ENCODE data around the gene CTSC. TPM values are rescaled to one million over a fixed set of nuclear protein-coding genes. Genes with fewer than 3 reads are reported as not detected.

The CTSC gene
- total RNA-seq, 1 donor from 2014 or later = 109 TPM

DNA sequence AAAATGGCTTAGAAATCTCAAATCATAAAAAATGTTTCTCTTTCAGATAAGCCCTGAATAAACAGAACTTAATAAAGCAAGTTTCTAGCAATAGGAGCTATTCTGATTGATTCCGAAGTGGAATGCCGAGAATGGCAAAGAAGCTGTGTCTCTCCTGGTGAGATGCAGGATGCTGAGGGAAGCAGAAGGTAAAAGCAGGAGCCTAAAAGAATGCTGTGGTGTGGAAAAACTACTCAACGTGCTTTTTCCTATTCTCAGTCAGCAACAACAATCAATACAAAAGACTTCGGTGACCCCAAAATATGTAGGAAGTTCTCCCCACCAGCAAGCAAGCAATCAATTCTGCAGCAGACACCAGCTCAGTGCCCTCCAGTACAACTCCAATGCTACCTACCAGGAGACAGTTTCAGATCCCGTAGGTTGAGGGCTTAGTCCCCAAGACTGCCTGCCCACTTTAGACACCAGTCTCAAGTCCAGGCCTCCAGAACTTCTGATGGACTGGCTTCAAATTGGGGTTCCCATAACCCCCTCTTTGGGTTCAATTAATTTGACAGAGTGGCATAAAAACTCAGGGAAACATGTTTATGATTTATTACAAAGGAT is 6.6 kb downstream of the CTSC start:
- H3K27me3 ChIP-seq (ENCODE audit: control insufficient read depth, insufficient read depth, low read length) = no peaks in the 10 kb centered on the region
- no peak overlapping the region for H3K4me3 ChIP-seq (ENCODE audit: low read depth, low read length)
- no peak for DNase-seq (ENCODE audit: low read depth)
- TF ChIP-seq CTCF (IDR thresholded peaks at IDR 0.05; ENCODE audit: insufficient read depth, low read length, poor library complexity, severe bottlenecking) = no peak
- no peaks in the 10 kb centered on the region for H3K36me3 ChIP-seq (ENCODE audit: control insufficient read depth, insufficient read depth, low read length)

DNA sequence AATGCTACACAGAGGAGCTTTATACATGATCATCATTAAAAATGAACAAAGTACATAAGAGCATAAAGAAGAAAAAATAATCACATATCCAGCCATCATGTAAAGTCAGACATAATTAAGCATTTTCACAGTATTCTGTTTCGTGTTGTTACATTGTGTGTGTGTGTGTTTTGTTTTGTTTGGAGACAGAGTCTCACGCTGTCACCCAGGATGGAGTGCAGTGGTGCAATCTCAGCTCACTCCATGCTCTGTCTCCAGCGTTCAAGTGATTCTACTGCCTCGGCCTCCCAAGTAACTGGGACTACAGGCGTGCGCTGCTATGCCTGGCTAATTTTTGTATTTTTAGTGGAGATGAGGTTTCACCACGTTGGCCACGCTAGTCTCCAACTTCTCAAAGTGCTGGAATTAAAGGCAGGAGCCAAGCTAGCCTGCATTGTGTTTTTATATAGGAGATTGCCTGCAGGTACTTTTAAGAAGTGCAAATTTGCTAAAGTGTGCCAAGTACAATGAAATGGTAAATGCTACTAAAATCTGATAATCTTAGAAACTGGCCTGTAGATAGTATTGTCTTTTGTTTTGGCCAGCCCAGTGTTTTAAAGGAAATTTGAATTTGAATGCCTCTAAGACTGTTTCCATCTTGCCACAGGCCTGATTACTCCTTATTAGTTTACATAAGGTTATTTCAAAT is 7.8 kb downstream of the CTSC start:
- TF ChIP-seq CTCF (IDR thresholded peaks at IDR 0.05; ENCODE audit: insufficient read depth, low read length, poor library complexity, severe bottlenecking) = no peak
- no peaks in the 10 kb centered on the region for H3K27me3 ChIP-seq (ENCODE audit: control insufficient read depth, insufficient read depth, low read length)
- H3K36me3 ChIP-seq (ENCODE audit: control insufficient read depth, insufficient read depth, low read length) = no peaks in the 10 kb centered on the region
- no peak for DNase-seq (ENCODE audit: low read depth)
- no peak overlapping the region for H3K4me3 ChIP-seq (ENCODE audit: low read depth, low read length)

DNA sequence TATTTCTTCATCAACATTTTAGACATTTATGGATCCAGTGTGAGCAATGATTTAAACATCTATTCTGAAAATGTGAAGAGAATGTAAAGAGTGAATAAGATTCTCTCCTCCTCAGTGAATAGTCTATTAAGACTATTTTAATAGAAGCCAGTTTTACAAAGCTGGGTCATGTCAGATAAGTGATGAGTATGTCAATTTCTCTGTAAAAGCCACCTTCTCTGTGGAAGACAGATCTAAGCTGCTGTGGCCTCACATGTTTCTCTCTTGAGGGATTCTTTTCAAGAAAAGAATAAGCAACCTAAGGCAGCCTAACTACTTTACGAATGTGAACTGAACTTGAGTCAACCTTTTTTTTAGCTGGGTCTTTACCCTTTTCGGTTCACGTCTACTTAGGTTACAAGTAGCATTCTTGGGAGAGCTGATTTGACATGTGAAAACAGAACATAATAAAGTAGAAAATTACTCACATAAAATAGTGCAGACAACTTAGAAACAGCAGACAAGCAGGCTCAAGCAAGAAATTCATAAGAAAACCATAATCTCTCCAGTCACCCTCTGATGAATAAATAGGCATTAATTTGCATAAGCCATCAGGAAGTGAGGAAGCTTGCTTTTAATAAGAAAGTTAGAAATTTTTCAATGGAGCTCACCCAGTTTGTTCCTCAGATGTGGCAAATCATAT is 9.9 kb downstream of the CTSC start:
- TF ChIP-seq CTCF (IDR thresholded peaks at IDR 0.05; ENCODE audit: insufficient read depth, low read length, poor library complexity, severe bottlenecking) = no peak
- Histone ChIP-seq H3K36me3 (ENCODE audit: control insufficient read depth, insufficient read depth, low read length) (no peaks in the 10 kb centered on the region), H3K4me3 (ENCODE audit: low read depth, low read length) (no peak overlapping the region), H3K27me3 (ENCODE audit: control insufficient read depth, insufficient read depth, low read length) (no peaks in the 10 kb centered on the region)
- DNase-seq (ENCODE audit: low read depth) = no peak

DNA sequence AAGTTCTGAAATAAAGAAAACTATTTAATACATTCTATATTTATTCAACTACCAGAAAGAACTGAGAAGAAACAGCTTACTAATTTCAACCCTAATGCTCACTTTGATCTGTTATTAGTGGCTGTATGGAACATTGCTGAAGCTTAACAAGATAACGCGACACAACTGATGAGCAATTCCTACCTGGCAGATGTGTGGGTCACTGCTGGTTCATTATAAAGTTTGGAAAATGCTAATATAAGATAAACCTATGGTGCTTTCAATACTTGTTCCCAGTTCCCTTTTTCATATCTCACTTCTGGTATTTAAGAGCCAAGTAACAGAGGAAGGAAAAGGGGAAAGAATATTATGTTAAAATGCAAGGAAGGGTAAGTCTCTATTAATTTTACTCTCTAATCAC is 10.5 kb downstream of the CTSC start:
- H3K27me3 ChIP-seq (ENCODE audit: control insufficient read depth, insufficient read depth, low read length) = no peaks in the 10 kb centered on the region
- TF ChIP-seq CTCF (IDR thresholded peaks at IDR 0.05; ENCODE audit: insufficient read depth, low read length, poor library complexity, severe bottlenecking) = no peak
- no peaks in the 10 kb centered on the region for H3K36me3 ChIP-seq (ENCODE audit: control insufficient read depth, insufficient read depth, low read length)
- DNase-seq (ENCODE audit: low read depth) = no peak
- no peak overlapping the region for H3K4me3 ChIP-seq (ENCODE audit: low read depth, low read length)

DNA sequence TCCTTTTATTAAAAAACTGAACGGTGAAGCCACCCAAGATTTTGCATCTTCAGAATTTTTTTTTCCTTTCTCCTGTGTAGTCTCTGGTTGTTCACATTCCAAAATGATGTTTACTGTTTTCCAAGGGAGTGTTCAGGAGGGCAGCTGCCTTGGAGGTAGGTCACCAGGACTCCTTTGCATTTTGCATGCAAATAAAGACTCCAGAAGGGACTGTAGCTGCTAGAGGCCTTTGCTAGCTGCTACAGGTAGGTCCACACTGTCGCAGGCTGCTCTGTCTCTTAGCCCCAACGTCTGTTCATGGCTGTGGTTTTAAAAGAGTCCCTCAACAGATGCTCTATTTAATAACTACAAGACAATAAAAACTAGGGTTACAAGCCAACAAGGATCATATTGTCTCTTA is 11.4 kb downstream of the CTSC start:
- Histone ChIP-seq H3K36me3 (ENCODE audit: control insufficient read depth, insufficient read depth, low read length) (no peaks in the 10 kb centered on the region), H3K4me3 (ENCODE audit: low read depth, low read length) (no peak overlapping the region), H3K27me3 (ENCODE audit: control insufficient read depth, insufficient read depth, low read length) (no peaks in the 10 kb centered on the region)
- no peak for DNase-seq (ENCODE audit: low read depth)
- no peak for TF ChIP-seq CTCF (IDR thresholded peaks at IDR 0.05; ENCODE audit: insufficient read depth, low read length, poor library complexity, severe bottlenecking)

Measured in kidney epithelial cell (primary cell).